GM13977 (cell line): ENCODE data around the gene UTS2R.

Experiments
- DNase-seq: peaks from one replicate; pipeline ENCODE4 v3.0.0; 2012; ENCODE audit warnings: low spot score
- in situ Hi-C: fragments of 300-500 bp; cut with MboI; formaldehyde crosslinking; loops from one replicate; pipeline ENCODE4 v1.12.0; 2022; ENCODE audit warnings: low sequenced_read_pairs, low pct_unique_long_range_greater_than_20kb, mixed read lengths, inconsistent platforms; ENCODE audit not compliant: unreplicated experiment
- TF ChIP-seq, protein P1 (sequence below): IDR thresholded peaks from 2 replicates; pipeline ENCODE4 v1.5.1; 2012; ENCODE audit warnings: mild to moderate bottlenecking, control low read depth; ENCODE audit not compliant: insufficient read depth; ENCODE audit errors: extremely low read depth, missing control alignments

UTS2R gene

DNA sequence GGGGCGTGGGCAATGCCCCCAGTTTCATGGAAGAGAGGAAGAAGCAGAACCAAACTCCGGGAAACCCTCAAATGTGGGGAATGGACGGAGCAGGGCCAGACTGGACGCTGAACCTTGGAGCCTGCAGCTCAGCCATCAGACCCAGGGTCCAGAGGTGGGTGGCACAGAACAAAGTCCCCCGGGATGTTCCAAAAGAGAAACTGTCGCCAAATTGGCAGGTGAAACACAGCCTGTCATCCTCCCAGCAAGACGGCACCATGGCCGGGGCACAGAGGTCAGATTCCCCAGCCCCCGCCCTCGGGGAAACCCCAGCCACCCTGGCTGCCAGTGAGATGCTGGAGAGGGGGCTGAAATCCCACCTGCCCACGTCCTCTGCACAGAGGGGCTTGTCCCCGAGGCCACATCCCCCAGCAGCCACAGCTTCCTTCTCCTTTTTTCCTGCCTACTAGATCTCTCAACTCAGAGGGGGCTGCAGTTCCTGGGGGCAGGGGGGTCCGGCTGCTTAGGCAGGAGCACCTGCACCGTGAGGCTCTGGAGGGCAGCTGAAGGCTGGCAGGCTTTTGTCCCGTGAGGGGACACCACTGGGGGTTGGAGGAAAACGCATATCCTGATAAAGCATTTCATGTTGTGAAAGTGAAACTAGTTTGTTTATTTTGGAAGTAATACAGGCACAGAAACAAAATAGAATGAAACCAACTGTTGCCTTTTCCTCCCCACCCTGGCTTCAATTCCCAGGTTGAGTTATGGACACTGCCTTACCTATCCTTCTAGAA, 36.8 kb upstream of the UTS2R start:
- in situ Hi-C loops: no loop called here
- TF ChIP-seq, protein P1, sequence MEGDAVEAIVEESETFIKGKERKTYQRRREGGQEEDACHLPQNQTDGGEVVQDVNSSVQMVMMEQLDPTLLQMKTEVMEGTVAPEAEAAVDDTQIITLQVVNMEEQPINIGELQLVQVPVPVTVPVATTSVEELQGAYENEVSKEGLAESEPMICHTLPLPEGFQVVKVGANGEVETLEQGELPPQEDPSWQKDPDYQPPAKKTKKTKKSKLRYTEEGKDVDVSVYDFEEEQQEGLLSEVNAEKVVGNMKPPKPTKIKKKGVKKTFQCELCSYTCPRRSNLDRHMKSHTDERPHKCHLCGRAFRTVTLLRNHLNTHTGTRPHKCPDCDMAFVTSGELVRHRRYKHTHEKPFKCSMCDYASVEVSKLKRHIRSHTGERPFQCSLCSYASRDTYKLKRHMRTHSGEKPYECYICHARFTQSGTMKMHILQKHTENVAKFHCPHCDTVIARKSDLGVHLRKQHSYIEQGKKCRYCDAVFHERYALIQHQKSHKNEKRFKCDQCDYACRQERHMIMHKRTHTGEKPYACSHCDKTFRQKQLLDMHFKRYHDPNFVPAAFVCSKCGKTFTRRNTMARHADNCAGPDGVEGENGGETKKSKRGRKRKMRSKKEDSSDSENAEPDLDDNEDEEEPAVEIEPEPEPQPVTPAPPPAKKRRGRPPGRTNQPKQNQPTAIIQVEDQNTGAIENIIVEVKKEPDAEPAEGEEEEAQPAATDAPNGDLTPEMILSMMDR: no peak

DNA sequence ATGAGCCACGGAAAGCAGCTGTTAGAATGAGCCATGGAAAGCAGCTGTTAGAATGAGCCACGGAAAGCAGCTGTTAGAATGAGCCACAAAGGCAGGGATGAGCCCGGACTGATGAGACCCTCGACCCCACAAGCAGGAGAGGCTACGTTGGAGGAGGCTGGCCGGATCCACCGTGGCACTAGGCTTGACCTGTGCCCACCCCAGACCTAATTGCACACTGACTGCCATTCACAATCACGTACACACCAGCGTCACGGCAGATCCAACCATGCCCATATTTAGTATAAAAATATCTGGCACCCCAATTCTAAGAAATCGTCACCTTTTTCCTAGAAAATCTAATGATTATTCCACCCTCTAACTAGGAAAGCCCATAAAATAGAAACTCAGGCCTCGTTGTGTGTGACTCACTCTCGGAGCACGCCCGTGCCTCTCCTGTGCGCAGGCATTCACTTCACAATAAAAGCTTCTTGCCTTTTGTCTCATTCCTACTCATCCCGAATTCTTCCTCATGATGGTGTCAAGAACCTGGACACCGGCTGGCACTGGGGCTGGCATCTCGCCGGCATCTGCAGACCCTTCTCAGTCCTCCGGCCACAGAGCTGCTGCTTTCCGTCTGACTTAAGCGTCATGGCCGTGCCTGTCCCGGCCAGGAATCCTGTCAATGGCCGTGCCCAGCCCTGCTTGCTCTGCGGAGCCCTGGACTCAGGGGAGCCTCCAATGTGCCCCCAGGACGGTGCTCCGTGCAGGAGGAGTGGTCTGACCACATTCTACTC, 32.5 kb upstream of the UTS2R start:
- in situ Hi-C loops: no loop called here
- TF ChIP-seq, protein P1: no peak
- no peak for DNase-seq

More for the DNA sequence above, 36.8 kb upstream of the UTS2R start:
- no peak for DNase-seq

GRCh38 chr17:82339634-82340580, 31.7 kb upstream of the UTS2R start:
- TF ChIP-seq, protein P1: no peak
- in situ Hi-C loops: no loop called here
- no peak for DNase-seq

DNA sequence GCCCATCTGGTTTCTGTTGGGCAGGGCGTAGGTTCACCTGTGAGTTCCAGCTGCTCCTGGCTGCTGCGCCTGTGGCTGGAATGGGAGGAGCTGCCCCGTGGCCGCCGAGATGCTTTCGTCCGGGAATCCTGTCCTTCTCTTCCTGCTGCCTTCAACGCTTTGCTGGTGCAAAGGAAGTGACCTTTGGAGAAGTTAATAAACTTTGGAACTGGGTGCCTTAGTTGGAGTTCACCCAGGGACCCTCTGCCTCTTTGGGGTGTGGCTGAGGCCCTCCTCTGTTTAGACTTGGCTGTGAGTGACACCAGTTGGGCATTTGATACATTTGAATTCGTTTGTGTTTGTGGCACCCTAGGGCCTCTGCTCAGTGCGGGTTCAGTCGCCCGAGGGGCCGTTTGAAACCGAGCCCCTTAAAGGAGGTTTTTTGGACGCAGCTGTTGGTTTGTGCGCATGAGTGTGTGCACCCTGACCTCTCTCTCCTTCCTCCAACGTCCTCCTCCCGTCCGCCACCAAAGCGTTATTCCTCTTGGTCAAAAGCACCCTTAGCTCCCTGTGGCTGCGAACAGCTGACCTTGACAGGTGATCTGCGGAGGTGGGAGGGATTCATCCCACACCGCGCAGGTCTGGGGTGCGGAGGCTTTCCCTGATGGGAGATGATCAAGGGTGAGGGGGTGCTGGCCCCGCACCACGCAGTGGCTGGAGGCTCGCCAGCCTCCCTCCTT, 29.0 kb upstream of the UTS2R start:
- DNase-seq: no peak
- in situ Hi-C loops: no loop called here

GRCh38 chr17:82343560-82343959, 28.0 kb upstream of the UTS2R start:
- no peak for DNase-seq
- in situ Hi-C loops: no loop called here
- TF ChIP-seq, protein P1: no peak

More for the DNA sequence above, 29.0 kb upstream of the UTS2R start:
- TF ChIP-seq, protein P1: no peak
